ENCODE measurements around the gene PAIP2.

DNA sequence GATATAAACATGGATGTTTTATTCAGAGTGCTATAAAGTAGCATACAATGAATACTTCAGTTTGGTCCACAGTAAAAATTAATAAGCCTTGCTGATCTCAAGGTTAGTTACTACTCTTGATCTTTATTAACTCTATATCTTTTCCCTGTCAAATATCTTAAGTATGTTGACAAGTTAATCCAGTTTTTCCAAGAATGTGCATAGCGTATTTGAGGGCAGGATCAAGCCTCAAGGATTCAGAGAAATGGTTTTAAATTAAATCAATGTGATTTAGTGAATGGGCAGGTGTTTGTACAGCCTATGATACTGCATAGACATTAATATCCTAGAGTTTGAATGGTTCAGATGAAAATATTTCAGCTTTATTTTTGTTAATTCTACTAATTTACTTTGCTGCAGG is 27.4 kb upstream of the PAIP2 start:
- no peak for TF ChIP-seq POLR2A (IDR thresholded peaks at IDR 0.05; ENCODE audit: low read length)
- TF ChIP-seq GATA1 (IDR thresholded peaks at IDR 0.05; ENCODE audit: low read depth, low read length): no peak

Data from erythroblast (primary cell).